Neural cell (in vitro differentiated cells): ENCODE results near the gene SPACA6. TPM values are rescaled to one million over a fixed set of nuclear protein-coding genes. Genes with fewer than 3 reads are reported as not detected.

ENCODE experiments used
- H2AFZ ChIP-seq: fragments of 200-600, 300-800 bp; sonication (generic), shearing (Covaris generic); 2 replicates; pipeline ENCODE4 v1.6.0; 2014; ENCODE audit warnings: low read depth, mild to moderate bottlenecking, antibody characterized with exemption, low read length, moderate library complexity
- H3F3A ChIP-seq: fragments of 200-600 bp; shearing (Covaris generic); 2 replicates; pipeline ENCODE4 v1.6.1; 2016; ENCODE audit warnings: mild to moderate bottlenecking, moderate library complexity, mixed read lengths, antibody characterized with exemption, low read length; ENCODE audit not compliant: insufficient read depth, poor library complexity, severe bottlenecking
- H3K27ac ChIP-seq: fragments of 200-600, 300-800 bp; sonication (generic), shearing (Covaris generic); 2 replicates; pipeline ENCODE4 v1.5.1; 2014; ENCODE audit warnings: mild to moderate bottlenecking, low read length, moderate library complexity
- H3K27me3 ChIP-seq: fragments of 300-800, 200-600 bp; sonication (generic), shearing (Covaris generic); 2 replicates; pipeline ENCODE4 v1.6.0; 2014; ENCODE audit warnings: mild to moderate bottlenecking, low read depth, low read length, moderate library complexity; ENCODE audit not compliant: insufficient read depth
- H3K36me3 ChIP-seq: fragments of 300-800, 200-600 bp; sonication (generic), shearing (Covaris generic); 2 replicates; pipeline ENCODE4 v1.5.1; 2014; ENCODE audit warnings: mild to moderate bottlenecking, antibody characterized with exemption, low read length, moderate library complexity; ENCODE audit not compliant: insufficient read depth
- H3K4me2 ChIP-seq: fragments of 300-800, 200-600 bp; sonication (generic), shearing (Covaris generic); 2 replicates; pipeline ENCODE4 v1.6.0; 2014; ENCODE audit warnings: mild to moderate bottlenecking, low read length
- H3K4me3 ChIP-seq: fragments of 300-800, 200-600 bp; sonication (generic), shearing (Covaris generic); 2 replicates; pipeline ENCODE4 v1.5.1; 2014; ENCODE audit warnings: mild to moderate bottlenecking, low read length, moderate library complexity
- H3K79me2 ChIP-seq: fragments of 200-600 bp; shearing (Covaris generic); replicated peaks from 2 replicates; pipeline ENCODE4 v1.6.0; 2014; ENCODE audit warnings: mild to moderate bottlenecking, low read length, moderate library complexity; ENCODE audit not compliant: insufficient read depth
- H3K9ac ChIP-seq: fragments of 300-800, 200-600 bp; sonication (generic), shearing (Covaris generic); 2 replicates; pipeline ENCODE4 v1.6.1; 2016; ENCODE audit warnings: mild to moderate bottlenecking, low read length, mixed read lengths
- H3K9me2 ChIP-seq: fragments of 200-600 bp; shearing (Covaris generic); 2 replicates; pipeline ENCODE4 v1.6.1; 2016; ENCODE audit warnings: mild to moderate bottlenecking, low read length, mixed read lengths; ENCODE audit not compliant: insufficient read depth
- H3K9me3 ChIP-seq: fragments of 200-600, 300-800 bp; sonication (generic), shearing (Covaris generic); 2 replicates; pipeline ENCODE4 v1.6.1; 2016; ENCODE audit warnings: mild to moderate bottlenecking, mixed run types, low read length, moderate library complexity, mixed read lengths
- H4K20me1 ChIP-seq: fragments of 200-600 bp; shearing (Covaris generic); 2 replicates; pipeline ENCODE4 v1.6.1; 2016; ENCODE audit warnings: mild to moderate bottlenecking, mixed run types; ENCODE audit not compliant: insufficient read depth
- EP300 ChIP-seq: fragments of 450-650 bp; conservative IDR thresholded peaks from 2 replicates; pipeline ENCODE4 v1.6.1; 2014; ENCODE audit warnings: antibody characterized with exemption, mild to moderate bottlenecking, moderate library complexity; ENCODE audit not compliant: poor library complexity, severe bottlenecking
- EZH2 ChIP-seq: fragments of 200-600, 300-800 bp; shearing (Covaris generic), sonication (generic); IDR thresholded peaks from 2 replicates; pipeline ENCODE4 v1.6.1; 2014; ENCODE audit warnings: antibody characterized with exemption, low read length, borderline replicate concordance, mild to moderate bottlenecking; ENCODE audit not compliant: insufficient read depth, poor library complexity, severe bottlenecking
- MXI1 ChIP-seq: fragments of 450-650 bp; conservative IDR thresholded peaks from 2 replicates; pipeline ENCODE4 v1.6.1; 2014; ENCODE audit warnings: antibody characterized with exemption, mild to moderate bottlenecking; ENCODE audit not compliant: poor library complexity, severe bottlenecking
- POLR2AphosphoS5 ChIP-seq: IDR thresholded peaks from 2 replicates; pipeline ENCODE4 v1.6.1; 2012
- RAD21 ChIP-seq: fragments of 450-650 bp; conservative IDR thresholded peaks from 2 replicates; pipeline ENCODE4 v1.6.1; 2014; ENCODE audit warnings: antibody characterized with exemption, mild to moderate bottlenecking, moderate library complexity
- SMC3 ChIP-seq: fragments of 450-650 bp; conservative IDR thresholded peaks from 2 replicates; pipeline ENCODE4 v1.6.1; 2014; ENCODE audit warnings: antibody characterized with exemption, mild to moderate bottlenecking, moderate library complexity; ENCODE audit not compliant: poor library complexity
- TAF1 ChIP-seq: IDR thresholded peaks from 2 replicates; pipeline ENCODE4 v1.6.1; 2012; ENCODE audit warnings: low read depth
- polyA plus RNA-seq: library from polyadenylated mRNA; depleted of rRNA; stranded (reverse); fragments of >200 nt; gene quantifications from 2 replicates; pipeline ENCODE4 v1.2.3, GENCODE V29; 2014
- TF ChIP-seq, protein P1 (sequence below): fragments of 450-650 bp; IDR thresholded peaks from 2 replicates; pipeline ENCODE4 v1.5.1; 2014; ENCODE audit warnings: antibody characterized with exemption, mild to moderate bottlenecking, moderate library complexity; ENCODE audit not compliant: poor library complexity, severe bottlenecking
- TF ChIP-seq, protein P2 (sequence below): IDR thresholded peaks from 2 replicates; pipeline ENCODE4 v1.6.1; 2012; ENCODE audit warnings: borderline replicate concordance

The SPACA6 gene
- polyA plus RNA-seq, 1 donor from 2014 or later, result 5.2 TPM

DNA sequence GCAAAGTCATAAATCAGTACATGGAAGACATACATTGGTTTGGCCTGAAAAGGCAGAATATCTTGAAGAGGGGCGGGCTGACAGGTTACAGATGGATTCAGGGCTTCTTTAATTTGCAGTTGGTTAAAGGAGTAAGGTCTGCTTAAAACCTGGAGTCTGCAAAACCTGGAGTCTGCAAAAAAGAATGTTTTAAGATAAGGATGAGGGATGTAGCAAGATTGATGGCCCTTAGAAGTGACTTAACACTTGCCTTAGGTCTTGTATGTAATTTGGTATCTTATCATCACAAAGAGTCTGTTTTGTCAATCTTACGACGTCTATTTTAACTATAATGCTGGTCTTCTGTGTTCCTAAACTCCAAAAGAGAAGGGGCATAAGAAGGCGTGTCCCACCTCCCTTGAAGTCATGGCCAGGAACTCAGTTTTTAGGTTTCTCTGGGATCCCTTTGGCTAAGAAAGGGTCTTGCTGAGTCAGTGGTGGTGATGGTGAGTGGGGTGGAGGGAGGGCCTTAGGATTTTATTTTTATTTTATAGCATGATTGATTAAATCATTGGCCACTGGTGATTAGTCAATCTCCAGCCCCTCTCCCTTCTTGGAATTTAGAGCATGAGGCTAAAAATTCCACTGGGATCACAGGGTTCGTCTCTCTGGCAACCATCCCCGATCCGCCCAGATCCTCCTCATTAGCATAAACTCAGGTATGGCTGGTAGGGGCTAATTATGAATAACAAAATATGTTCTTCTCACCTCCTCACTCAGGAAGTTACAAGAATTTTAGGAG, 40.8 kb downstream of the SPACA6 start:
- H3K4me3 ChIP-seq, result no peak overlapping the region
- H3K36me3 ChIP-seq, result no peaks in the 10 kb centered on the region
- H3K4me2 ChIP-seq, result no peak overlapping the region
- no peaks in the 10 kb centered on the region for H4K20me1 ChIP-seq
- no peaks in the 10 kb centered on the region for H3K9me3 ChIP-seq
- H3F3A ChIP-seq, result no peaks in the 10 kb centered on the region
- no peak overlapping the region for H3K27ac ChIP-seq
- no peak overlapping the region for H2AFZ ChIP-seq
- no peaks in the 10 kb centered on the region for H3K27me3 ChIP-seq
- no peak overlapping the region for H3K9ac ChIP-seq
- TF ChIP-seq POLR2AphosphoS5 (no peak), RAD21 (no peak), MXI1 (no peak), TAF1 (no peak), SMC3 (no peak), EP300 (no peak)
- TF ChIP-seq, protein P1, sequence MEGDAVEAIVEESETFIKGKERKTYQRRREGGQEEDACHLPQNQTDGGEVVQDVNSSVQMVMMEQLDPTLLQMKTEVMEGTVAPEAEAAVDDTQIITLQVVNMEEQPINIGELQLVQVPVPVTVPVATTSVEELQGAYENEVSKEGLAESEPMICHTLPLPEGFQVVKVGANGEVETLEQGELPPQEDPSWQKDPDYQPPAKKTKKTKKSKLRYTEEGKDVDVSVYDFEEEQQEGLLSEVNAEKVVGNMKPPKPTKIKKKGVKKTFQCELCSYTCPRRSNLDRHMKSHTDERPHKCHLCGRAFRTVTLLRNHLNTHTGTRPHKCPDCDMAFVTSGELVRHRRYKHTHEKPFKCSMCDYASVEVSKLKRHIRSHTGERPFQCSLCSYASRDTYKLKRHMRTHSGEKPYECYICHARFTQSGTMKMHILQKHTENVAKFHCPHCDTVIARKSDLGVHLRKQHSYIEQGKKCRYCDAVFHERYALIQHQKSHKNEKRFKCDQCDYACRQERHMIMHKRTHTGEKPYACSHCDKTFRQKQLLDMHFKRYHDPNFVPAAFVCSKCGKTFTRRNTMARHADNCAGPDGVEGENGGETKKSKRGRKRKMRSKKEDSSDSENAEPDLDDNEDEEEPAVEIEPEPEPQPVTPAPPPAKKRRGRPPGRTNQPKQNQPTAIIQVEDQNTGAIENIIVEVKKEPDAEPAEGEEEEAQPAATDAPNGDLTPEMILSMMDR, result no peak
- H3K79me2 ChIP-seq, result no peaks in the 10 kb centered on the region
- no peaks in the 10 kb centered on the region for H3K9me2 ChIP-seq

DNA sequence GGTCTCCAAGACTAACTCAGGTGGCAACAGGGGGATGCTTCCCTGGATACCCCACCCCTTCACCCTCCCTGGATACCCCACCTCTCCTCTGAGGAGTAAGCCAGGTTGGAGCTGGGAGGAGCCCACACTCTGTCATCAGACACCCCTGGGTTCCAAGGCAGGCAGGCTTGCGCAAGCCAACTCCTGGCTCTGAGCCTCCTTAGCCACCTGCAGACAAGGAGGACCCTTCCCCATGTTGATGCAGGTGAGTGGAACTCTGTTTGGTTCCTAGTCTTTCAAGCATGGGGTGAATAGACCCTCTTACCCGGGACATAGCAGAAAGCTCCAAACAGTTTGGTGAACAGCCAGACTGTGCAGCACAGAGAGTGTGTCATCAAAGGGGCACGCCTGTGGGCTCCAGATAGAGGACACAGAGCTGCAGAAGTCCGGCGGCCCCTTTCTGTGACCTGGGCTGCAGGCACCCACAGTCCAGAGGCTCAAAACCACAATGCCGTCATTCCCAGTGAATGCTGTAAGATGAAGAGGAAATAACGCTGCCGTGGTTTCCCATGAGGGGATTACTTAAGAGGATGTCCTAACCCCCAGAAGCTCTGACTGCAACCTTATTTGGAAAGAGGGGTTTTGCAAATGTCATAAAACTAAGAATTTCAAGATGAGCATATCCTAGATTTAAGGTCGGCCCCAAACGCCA, 42.8 kb downstream of the SPACA6 start:
- H3K4me2 ChIP-seq, result no peak overlapping the region
- H4K20me1 ChIP-seq, result no peaks in the 10 kb centered on the region
- H3K4me3 ChIP-seq, result no peak overlapping the region
- no peaks in the 10 kb centered on the region for H3K36me3 ChIP-seq
- no peaks in the 10 kb centered on the region for H3F3A ChIP-seq
- no peak overlapping the region for H2AFZ ChIP-seq
- no peaks in the 10 kb centered on the region for H3K9me3 ChIP-seq
- no peak overlapping the region for H3K9ac ChIP-seq
- H3K79me2 ChIP-seq, result no peaks in the 10 kb centered on the region
- no peak overlapping the region for H3K27ac ChIP-seq
- H3K9me2 ChIP-seq, result no peaks in the 10 kb centered on the region
- TF ChIP-seq, protein P1, result no peak
- TF ChIP-seq RAD21 (no peak), POLR2AphosphoS5 (no peak), EZH2 (no peak), SMC3 (no peak), MXI1 (no peak), TAF1 (no peak), EP300 (no peak)
- TF ChIP-seq, protein P2, sequence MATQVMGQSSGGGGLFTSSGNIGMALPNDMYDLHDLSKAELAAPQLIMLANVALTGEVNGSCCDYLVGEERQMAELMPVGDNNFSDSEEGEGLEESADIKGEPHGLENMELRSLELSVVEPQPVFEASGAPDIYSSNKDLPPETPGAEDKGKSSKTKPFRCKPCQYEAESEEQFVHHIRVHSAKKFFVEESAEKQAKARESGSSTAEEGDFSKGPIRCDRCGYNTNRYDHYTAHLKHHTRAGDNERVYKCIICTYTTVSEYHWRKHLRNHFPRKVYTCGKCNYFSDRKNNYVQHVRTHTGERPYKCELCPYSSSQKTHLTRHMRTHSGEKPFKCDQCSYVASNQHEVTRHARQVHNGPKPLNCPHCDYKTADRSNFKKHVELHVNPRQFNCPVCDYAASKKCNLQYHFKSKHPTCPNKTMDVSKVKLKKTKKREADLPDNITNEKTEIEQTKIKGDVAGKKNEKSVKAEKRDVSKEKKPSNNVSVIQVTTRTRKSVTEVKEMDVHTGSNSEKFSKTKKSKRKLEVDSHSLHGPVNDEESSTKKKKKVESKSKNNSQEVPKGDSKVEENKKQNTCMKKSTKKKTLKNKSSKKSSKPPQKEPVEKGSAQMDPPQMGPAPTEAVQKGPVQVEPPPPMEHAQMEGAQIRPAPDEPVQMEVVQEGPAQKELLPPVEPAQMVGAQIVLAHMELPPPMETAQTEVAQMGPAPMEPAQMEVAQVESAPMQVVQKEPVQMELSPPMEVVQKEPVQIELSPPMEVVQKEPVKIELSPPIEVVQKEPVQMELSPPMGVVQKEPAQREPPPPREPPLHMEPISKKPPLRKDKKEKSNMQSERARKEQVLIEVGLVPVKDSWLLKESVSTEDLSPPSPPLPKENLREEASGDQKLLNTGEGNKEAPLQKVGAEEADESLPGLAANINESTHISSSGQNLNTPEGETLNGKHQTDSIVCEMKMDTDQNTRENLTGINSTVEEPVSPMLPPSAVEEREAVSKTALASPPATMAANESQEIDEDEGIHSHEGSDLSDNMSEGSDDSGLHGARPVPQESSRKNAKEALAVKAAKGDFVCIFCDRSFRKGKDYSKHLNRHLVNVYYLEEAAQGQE, result no peak
- no peaks in the 10 kb centered on the region for H3K27me3 ChIP-seq
